Measurements from ENCODE around the gene NARF. TPM values are rescaled to one million over a fixed set of nuclear protein-coding genes. Genes with fewer than 3 reads are reported as not detected.

The NARF gene
- total RNA-seq, 4 donors from 2014 or later, result 47.5 to 69.7 (median 48.7) TPM

GRCh38 chr17:82519971-82520903 lies 61.7 kb downstream of the NARF start:
- Histone ChIP-seq H3K9me3 (no peaks in the 10 kb centered on the region), H3K27ac (peak overlapping the region; percentile 71 to 90 (median 76)), H3K36me3 (no peaks in the 10 kb centered on the region), H3K4me3 (replicated peaks in 1 of 3) (peak overlapping the region; percentile 59 to 88 (median 71)), H3K27me3 (no peaks in the 10 kb centered on the region), H3K4me1 (peaks cover 21 to 29% of the 10 kb centered on the region in 2 donors)
- WGBS, 2 donors, result 0 to 1% methylated on average over 25 to 38 of the region's 94 CpGs
- intact Hi-C loops (cut with DNase I), result no loop called here
- TF ChIP-seq CTCF (IDR thresholded peaks at IDR 0.05) (no peak), POLR2A (IDR thresholded peaks at IDR 0.05) (no peak)
- DNase-seq, result peak; percentile 24 to 28

GRCh38 chr17:82524540-82524939 lies 66.0 kb downstream of the NARF start:
- peaks cover 37 to 56% of the 10 kb centered on the region in 2 donors for H3K4me1 ChIP-seq
- H3K27ac ChIP-seq, result peak overlapping the region; percentile 13 to 56 (median 45)
- peak; percentile 50 to 52 for DNase-seq
- TF ChIP-seq CTCF (IDR thresholded peaks at IDR 0.05) (no peak), POLR2A (IDR thresholded peaks at IDR 0.05) (no peak)
- no peaks in the 10 kb centered on the region for H3K27me3 ChIP-seq
- WGBS, 2 donors, result 25 to 26% methylated on average over 4 of the region's 4 CpGs
- H3K4me3 ChIP-seq (replicated peaks in 1 of 3), result no peak overlapping the region
- no peaks in the 10 kb centered on the region for H3K36me3 ChIP-seq
- H3K9me3 ChIP-seq, result no peaks in the 10 kb centered on the region
- intact Hi-C loops (cut with DNase I), result no loop called here

- Histone ChIP-seq H3K4me3 (replicated peaks in 1 of 3) (no peak overlapping the region), H3K4me1 (peaks cover 40 to 64% of the 10 kb centered on the region in 2 donors), H3K27me3 (no peaks in the 10 kb centered on the region), H3K36me3 (no peaks in the 10 kb centered on the region), H3K27ac (peak overlapping the region in 1 of 3 donors; percentile 3), H3K9me3 (no peaks in the 10 kb centered on the region)
- TF ChIP-seq CTCF (IDR thresholded peaks at IDR 0.05) (no peak), POLR2A (IDR thresholded peaks at IDR 0.05) (no peak)
- 54 to 61% methylated on average over 4 of the region's 4 CpGs for WGBS, 2 donors
- DNase-seq, result no peak
- intact Hi-C loops (cut with DNase I), result no loop called here
Measured at GRCh38 chr17:82525712-82526111, 67.2 kb downstream of the NARF start.

- WGBS, 2 donors, result 81 to 87% methylated on average over 8 of the region's 8 CpGs
- no peak for DNase-seq
- intact Hi-C loops (cut with DNase I), result no loop called here
- Histone ChIP-seq H3K36me3 (no peaks in the 10 kb centered on the region), H3K27me3 (no peaks in the 10 kb centered on the region), H3K4me1 (peaks cover 39 to 67% of the 10 kb centered on the region in 2 donors), H3K4me3 (replicated peaks in 1 of 3) (no peak overlapping the region), H3K27ac (no peak overlapping the region), H3K9me3 (no peaks in the 10 kb centered on the region)
- no peak for TF ChIP-seq POLR2A (IDR thresholded peaks at IDR 0.05)
- TF ChIP-seq CTCF (IDR thresholded peaks at IDR 0.05), result no peak
Measured at GRCh38 chr17:82527898-82528297, 69.4 kb downstream of the NARF start.
